Activated CD8-positive, alpha-beta T cell treated with anti-CD3 and anti-CD28 coated beads, Interleukin-2, amount 10 ng/mL, durations not matched to agents 7 days and 5 days (primary cell): ENCODE measurements around the gene DALRD3. TPM values are rescaled to one million over a fixed set of nuclear protein-coding genes. Genes with fewer than 3 reads are reported as not detected.
A peak's percentile ranks its signal among the peaks of the same experiment; 100 is the strongest.
"Not testable (repeated sequence)": the region's sequence is repeated elsewhere in the genome, so short reads cannot be mapped to it uniquely, and the experiment has no call there.

ENCODE experiments used
- ATAC-seq: fragments of 150-1000 bp; cut with Tn5 transposase; one replicate; pipeline ENCODE4 v1.10.0; 2021; ENCODE audit warnings: moderate library complexity
- CTCF ChIA-PET: fragments of 350-600 bp; sonication (Branson Sonifier 250); formaldehyde crosslinking; loops from one replicate; lab custom pipeline; 2021; ENCODE audit warnings: antibody characterized with exemption; lab: Charles Lee
- POLR2A ChIA-PET: fragments of 350-600 bp; sonication (Branson Sonifier 250); formaldehyde crosslinking; loops from one replicate; lab custom pipeline; 2021; ENCODE audit warnings: antibody characterized with exemption; lab: Charles Lee
- DNase-seq: peaks from one replicate; pipeline ENCODE4 v3.0.0-alpha.2; 2020
- H3K27ac Mint-ChIP-seq: one replicate; pipeline ENCODE4 v1.8.0; 2021; ENCODE audit warnings: mild to moderate bottlenecking, mixed read lengths
- H3K27me3 Mint-ChIP-seq: one replicate; pipeline ENCODE4 v1.8.0; 2021; ENCODE audit warnings: low read depth, mixed read lengths
- H3K36me3 Mint-ChIP-seq: one replicate; pipeline ENCODE4 v1.8.0; 2021; ENCODE audit warnings: low read depth, mixed read lengths
- H3K4me1 Mint-ChIP-seq: one replicate; pipeline ENCODE4 v1.8.0; 2021; ENCODE audit warnings: low read depth, mixed read lengths
- H3K4me3 Mint-ChIP-seq: one replicate; pipeline ENCODE4 v1.8.0; 2021; ENCODE audit warnings: mild to moderate bottlenecking, mixed read lengths
- H3K9me3 Mint-ChIP-seq: one replicate; pipeline ENCODE4 v1.8.0; 2022; ENCODE audit warnings: mixed read lengths; ENCODE audit not compliant: insufficient read depth
- total RNA-seq, 2 experiments: library from RNA; stranded (reverse); gene quantifications; one replicate each; pipeline ENCODE4 v1.2.3, GENCODE V29; 2021

DALRD3 gene
- total RNA-seq, 2 experiments from 2014 or later = 24.7 to 25.4 TPM

DNA sequence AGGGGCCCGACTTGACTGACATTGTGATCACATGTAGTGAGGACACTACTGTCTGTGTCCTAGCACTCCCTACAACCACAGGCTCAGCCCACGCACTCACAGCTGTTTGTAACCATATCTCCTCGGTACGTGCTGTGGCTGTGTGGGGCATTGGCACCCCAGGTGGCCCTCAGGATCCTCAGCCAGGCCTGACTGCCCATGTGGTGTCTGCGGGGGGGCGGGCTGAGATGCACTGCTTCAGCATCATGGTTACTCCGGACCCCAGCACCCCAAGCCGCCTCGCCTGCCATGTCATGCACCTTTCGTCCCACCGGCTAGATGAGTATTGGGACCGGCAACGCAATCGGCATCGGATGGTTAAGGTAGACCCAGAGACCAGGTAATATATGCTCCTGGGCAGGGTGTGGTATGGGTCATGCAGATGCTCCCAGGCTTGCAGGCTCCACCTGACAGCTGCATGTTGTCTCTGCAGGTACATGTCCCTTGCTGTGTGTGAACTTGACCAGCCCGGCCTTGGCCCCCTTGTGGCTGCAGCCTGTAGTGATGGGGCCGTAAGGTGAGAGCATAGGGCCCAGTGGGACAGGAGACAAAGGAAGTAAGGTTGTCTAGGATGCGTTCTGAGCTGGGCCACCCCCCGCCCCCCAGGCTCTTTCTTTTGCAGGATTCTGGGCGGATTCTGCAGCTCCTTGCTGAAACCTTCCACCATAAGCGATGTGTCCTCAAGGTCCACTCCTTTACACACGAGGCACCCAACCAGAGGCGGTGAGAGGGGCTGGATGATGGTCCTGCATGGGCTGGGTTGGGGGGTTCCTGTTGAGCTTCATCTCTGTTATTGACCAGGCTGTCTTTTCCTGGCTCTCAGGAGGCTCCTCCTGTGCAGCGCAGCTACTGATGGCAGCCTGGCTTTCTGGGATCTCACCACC is 4.4 kb downstream of the DALRD3 start:
- Mint-ChIP-seq H3K4me3 (no peak overlapping the region), H3K4me1 (peaks cover 34% of the 10 kb centered on the region), H3K36me3 (peaks cover 43% of the 10 kb centered on the region), H3K27me3 (no peaks in the 10 kb centered on the region), H3K9me3 (no peaks in the 10 kb centered on the region), H3K27ac (no peak overlapping the region)
- DNase-seq (peak; percentile 67), ATAC-seq (peak; percentile 30)
- CTCF ChIA-PET = interaction anchor here (0.9 to 19.2 kb wide), 4 partner anchors 8 to 278 kb away, joined by 3 to 319 read pairs (median 14); partner anchors contain the start of genes NDUFAF3, P4HTM and QRICH1
- POLR2A ChIA-PET = interaction anchor here (0.8 to 3.4 kb wide), 3 partner anchors 7 to 116 kb away, joined by 3 to 27 read pairs (median 3); partner anchors contain the start of gene NDUFAF3

DNA sequence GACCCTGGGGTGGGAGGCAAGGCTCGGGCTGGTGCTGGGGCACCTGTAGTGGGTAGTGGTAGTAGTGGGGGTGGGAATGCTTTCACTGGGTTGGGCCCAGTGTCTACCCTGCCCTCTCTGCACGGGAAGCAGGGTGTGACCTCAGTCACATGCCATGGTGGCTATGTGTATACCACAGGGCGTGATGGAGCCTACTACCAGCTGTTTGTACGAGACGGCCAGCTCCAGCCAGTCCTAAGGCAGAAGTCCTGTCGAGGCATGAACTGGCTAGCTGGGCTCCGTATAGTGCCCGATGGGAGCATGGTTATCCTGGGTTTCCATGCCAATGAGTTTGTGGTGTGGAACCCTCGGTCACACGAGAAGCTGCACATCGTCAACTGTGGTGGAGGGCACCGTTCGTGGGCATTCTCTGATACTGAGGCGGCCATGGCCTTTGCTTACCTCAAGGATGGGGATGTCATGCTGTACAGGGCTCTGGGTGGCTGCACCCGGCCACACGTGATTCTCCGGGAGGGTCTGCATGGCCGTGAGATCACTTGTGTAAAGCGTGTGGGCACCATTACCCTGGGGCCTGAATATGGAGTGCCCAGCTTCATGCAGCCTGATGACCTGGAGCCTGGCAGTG is 5.2 kb downstream of the DALRD3 start:
- Mint-ChIP-seq H3K36me3 (peaks cover 41% of the 10 kb centered on the region), H3K27me3 (no peaks in the 10 kb centered on the region), H3K4me3 (no peak overlapping the region), H3K27ac (no peak overlapping the region), H3K9me3 (no peaks in the 10 kb centered on the region), H3K4me1 (peaks cover 36% of the 10 kb centered on the region)
- POLR2A ChIA-PET = interaction anchor here (0.8 to 3.4 kb wide), 2 partner anchors 8 to 115 kb away, joined by 3 to 27 read pairs; partner anchors contain the start of gene NDUFAF3
- DNase-seq = no peak
- CTCF ChIA-PET = interaction anchor here (0.9 to 19.2 kb wide), 4 partner anchors 8 to 277 kb away, joined by 3 to 319 read pairs (median 14); partner anchors contain the start of genes NDUFAF3, P4HTM and QRICH1
- no peak for ATAC-seq

DNA sequence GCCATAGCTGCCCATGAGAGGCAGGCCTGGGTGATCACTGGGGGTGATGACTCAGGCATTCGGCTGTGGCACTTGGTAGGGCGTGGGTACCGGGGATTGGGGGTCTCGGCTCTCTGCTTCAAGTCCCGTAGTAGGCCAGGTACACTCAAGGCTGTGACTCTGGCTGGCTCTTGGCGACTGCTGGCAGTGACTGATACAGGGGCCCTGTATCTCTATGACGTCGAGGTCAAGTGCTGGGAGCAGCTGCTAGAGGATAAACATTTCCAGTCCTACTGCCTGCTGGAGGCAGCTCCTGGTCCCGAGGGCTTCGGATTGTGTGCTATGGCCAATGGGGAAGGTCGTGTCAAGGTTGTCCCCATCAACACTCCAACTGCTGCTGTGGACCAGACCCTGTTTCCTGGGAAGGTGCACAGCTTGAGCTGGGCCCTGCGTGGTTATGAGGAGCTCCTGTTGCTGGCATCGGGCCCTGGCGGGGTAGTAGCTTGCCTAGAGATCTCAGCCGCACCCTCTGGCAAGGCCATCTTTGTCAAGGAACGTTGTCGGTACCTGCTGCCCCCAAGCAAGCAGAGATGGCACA is 5.9 kb downstream of the DALRD3 start:
- peaks cover 43% of the 10 kb centered on the region for H3K36me3 Mint-ChIP-seq
- H3K9me3 Mint-ChIP-seq = no peaks in the 10 kb centered on the region
- no peak for DNase-seq
- CTCF ChIA-PET = interaction anchor here (3.0 to 19.2 kb wide), 2 partner anchors 9 to 22 kb away, joined by 22 to 319 read pairs; partner anchors contain the start of genes NDUFAF3 and P4HTM
- H3K4me3 Mint-ChIP-seq = no peak overlapping the region
- POLR2A ChIA-PET = interaction anchor here (0.7 to 3.4 kb wide), 4 partner anchors 9 to 23 kb away, joined by 3 to 27 read pairs (median 3); partner anchors contain the start of genes IMPDH2 and NDUFAF3
- no peak overlapping the region for H3K27ac Mint-ChIP-seq
- peaks cover 38% of the 10 kb centered on the region for H3K4me1 Mint-ChIP-seq
- no peaks in the 10 kb centered on the region for H3K27me3 Mint-ChIP-seq
- ATAC-seq = no peak

DNA sequence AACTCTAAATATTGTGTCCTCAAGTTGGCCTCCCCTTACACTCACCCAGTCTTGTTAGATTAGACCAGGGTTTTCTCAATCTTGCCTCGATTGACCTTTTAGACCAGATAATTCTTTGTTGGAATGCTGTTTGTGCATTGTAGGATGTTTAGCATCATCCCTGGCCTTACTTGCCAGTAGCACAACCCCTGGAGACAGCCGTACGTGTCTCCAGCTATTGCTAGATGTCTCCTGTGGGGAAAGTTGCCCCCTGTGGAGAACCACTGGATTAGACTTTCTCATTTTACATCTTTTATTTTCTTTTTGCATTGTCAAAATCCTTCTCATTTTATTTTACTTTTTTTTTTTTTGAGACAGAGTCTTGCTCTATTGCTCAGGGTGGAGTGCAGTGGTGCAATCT is 9.0 kb downstream of the DALRD3 start:
- Mint-ChIP-seq H3K36me3 (peaks cover 25% of the 10 kb centered on the region), H3K4me1 (peaks cover 33% of the 10 kb centered on the region), H3K27me3 (no peaks in the 10 kb centered on the region), H3K27ac (peak overlapping the region; percentile 68), H3K9me3 (no peaks in the 10 kb centered on the region), H3K4me3 (no peak overlapping the region)
- ATAC-seq (no peak), DNase-seq (no peak)
- CTCF ChIA-PET = interaction anchor here (4.4 to 19.2 kb wide), 2 partner anchors 9 to 19 kb away, joined by 92 to 319 read pairs; partner anchors contain the start of genes DALRD3, NDUFAF3 and P4HTM
- POLR2A ChIA-PET = interaction anchor here (0.6 to 5.9 kb wide), 4 partner anchors 10 to 403 kb away, joined by 3 to 160 read pairs (median 44); partner anchors contain the start of genes DALRD3, IMPDH2, NDUFAF3 and P4HTM

DNA sequence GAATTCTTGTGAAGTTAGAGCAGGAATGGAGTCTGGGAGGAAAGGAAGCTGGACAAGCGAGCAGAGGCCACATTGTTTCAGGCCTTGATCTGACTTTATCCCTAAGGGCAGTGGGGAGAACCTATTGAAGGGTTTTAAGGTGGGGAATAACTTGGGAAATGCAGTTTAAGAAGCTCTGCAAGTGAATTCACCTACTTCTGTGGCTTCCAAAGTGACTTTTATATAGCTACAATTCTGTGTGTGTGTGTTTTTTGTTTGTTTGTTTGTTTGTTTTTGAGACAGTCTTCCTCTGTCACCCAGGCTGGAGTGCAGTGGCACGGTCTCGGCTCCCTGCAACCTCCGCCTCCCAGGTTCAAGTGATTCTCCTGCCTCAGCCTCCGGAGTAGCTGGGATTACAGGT is 9.8 kb downstream of the DALRD3 start:
- H3K27me3 Mint-ChIP-seq, H3K9me3 Mint-ChIP-seq, DNase-seq, ATAC-seq: not testable (repeated sequence)
- Mint-ChIP-seq H3K27ac (peak overlapping the region; percentile 100), H3K36me3 (peaks cover 24% of the 10 kb centered on the region), H3K4me1 (peaks cover 29% of the 10 kb centered on the region), H3K4me3 (peak overlapping the region; percentile 100)
- POLR2A ChIA-PET = interaction anchor here (3.1 to 5.9 kb wide), 4 partner anchors 11 to 20 kb away, joined by 16 to 160 read pairs (median 47); partner anchors contain the start of genes DALRD3, IMPDH2, NDUFAF3 and P4HTM
- CTCF ChIA-PET = interaction anchor here (0.9 to 19.2 kb wide), 3 partner anchors 10 to 292 kb away, joined by 4 to 319 read pairs (median 92); partner anchors contain the start of genes DALRD3, IP6K2, NDUFAF3 and P4HTM

DNA sequence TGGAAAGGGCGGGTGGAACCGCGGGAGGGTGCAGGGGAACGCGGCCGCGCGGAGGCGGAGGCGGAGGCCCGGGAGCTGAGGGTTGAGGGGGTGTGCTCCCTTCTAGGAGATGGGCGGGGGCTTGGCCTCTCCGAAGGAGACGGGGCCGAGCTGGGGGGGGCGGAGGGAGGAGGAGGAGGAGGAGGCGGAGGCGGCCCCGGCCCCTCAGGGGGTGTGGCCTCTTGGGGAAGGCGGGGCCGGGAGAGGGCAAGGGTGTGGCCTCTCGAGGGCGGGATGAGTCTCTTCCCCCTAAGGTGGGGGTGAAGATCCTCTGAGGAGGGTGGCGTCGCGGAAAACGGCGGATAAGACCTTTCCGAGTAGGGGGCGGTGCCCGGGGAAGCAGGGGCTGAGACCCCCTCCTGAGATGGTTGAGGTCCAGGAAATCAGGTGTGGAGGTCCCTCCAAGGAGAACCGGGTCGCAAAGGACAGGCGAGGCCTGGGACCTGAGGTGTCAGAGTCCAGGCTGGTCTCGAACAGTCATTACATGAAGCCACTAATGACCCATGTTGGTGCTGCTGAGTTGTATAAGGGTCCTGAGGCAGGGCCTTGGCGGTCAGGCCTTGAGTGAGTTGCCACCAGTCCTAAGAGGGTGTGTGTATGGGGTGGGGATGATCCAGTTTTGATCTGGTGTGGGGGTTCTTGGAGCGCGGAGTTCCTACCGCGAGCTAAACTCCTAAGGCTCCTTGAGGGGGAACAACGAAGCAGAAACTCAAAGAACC is 10.4 kb downstream of the DALRD3 start:
- H3K4me1 Mint-ChIP-seq = peaks cover 29% of the 10 kb centered on the region
- no peaks in the 10 kb centered on the region for H3K9me3 Mint-ChIP-seq
- H3K27me3 Mint-ChIP-seq = no peaks in the 10 kb centered on the region
- peak; percentile 93 for DNase-seq
- peak overlapping the region; percentile 100 for H3K27ac Mint-ChIP-seq
- ChIA-PET POLR2A (interaction anchor here (0.6 to 5.9 kb wide), 15 partner anchors 11 to 292 kb away, joined by 3 to 160 read pairs (median 4); partner anchors contain the start of genes DALRD3, IMPDH2, IP6K2 and NDUFAF3), CTCF (interaction anchor here (0.9 to 19.2 kb wide), 6 partner anchors 11 to 291 kb away, joined by 4 to 319 read pairs (median 8); partner anchors contain the start of genes ARIH2, DALRD3, IP6K2 and NDUFAF3)
- ATAC-seq = peak; percentile 73
- peak overlapping the region; percentile 100 for H3K4me3 Mint-ChIP-seq
- peaks cover 24% of the 10 kb centered on the region for H3K36me3 Mint-ChIP-seq

DNA sequence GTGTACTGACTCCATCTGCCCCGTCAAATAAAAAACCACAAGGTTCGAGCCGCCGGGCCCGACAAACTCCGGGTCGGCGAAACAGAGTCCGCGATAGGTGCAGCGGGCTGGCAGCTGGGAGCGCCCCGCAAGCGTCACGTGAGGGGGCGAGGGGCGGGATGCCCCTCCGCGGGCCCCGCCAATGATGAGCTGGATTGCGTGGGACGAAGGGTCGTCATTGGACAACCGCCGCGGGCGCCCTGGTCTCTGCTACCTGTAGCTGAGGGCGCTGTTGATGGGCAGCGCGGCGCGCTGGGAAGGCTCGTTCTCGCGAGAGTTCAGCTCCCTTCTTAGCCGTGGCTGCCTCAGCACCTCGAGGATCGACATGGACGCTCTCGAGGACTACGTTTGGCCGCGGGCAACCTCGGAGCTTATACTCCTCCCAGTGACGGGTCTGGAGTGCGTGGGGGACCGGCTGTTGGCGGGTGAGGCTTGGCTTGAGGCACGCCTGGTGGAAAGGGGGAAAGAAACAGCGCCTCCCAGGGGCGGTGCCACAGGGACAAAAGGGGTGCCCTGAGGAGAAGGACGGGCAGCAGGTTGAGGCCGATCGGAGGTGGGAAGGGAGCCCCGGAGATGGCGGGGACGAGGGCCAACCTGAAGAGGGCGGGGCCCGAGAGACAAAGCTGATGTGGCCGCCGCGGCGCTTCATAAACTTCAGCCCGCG is 11.2 kb downstream of the DALRD3 start, which contains the start of gene WDR6:
Gene WDR6 (plus strand): TSS at position 324 of the 703 bp plus-strand sequence. CDS start 41 bp downstream, at position 365.
- peaks cover 20% of the 10 kb centered on the region for H3K36me3 Mint-ChIP-seq
- no peaks in the 10 kb centered on the region for H3K27me3 Mint-ChIP-seq
- ChIA-PET POLR2A (interaction anchor here (0.6 to 5.9 kb wide), 22 partner anchors 10 to 333 kb away, joined by 3 to 160 read pairs (median 4); partner anchors contain the start of genes DALRD3, IMPDH2, IP6K2 and NDUFAF3), CTCF (interaction anchor here (0.6 to 19.2 kb wide), 9 partner anchors 11 to 290 kb away, joined by 3 to 319 read pairs (median 5); partner anchors contain the start of genes ARIH2, DALRD3, IP6K2 and NDUFAF3)
- H3K4me3 Mint-ChIP-seq = peak within 1 kb of the TSS; percentile 100
- peak; percentile 99 for DNase-seq
- ATAC-seq = peak; percentile 94
- no peaks in the 10 kb centered on the region for H3K9me3 Mint-ChIP-seq
- peaks cover 31% of the 10 kb centered on the region for H3K4me1 Mint-ChIP-seq
- peak within 1 kb of the TSS; percentile 100 for H3K27ac Mint-ChIP-seq

DNA sequence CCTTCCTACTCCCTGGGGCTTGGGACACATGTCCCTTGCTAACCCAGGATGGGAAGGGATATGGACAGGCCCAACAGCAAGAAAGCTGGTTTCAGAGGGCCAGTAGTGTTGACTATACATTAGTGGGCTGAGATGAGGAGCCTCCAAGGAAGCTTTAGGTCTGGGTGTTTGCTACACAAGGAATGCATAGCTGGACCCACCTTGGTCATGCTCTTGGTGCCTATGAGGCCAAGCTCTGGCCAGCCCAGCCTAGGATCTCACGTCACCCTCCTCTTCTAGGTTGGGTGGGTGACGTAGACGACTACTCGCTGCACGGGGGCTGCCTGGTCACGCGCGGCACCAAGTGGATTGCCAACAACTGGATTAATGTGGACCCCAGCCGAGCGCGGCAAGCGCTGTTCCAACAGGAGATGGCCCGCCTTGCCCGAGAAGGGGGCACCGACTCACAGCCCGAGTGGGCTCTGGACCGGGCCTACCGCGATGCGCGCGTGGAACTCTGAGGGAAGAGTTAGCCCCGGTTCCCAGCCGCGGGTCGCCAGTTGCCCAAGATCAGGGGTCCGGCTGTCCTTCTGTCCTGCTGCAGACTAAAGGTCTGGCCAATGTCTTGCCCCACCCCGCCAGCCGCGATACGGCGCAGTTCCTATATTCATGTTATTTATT is 11.8 kb downstream of the DALRD3 start:
- H3K27me3 Mint-ChIP-seq = no peaks in the 10 kb centered on the region
- H3K9me3 Mint-ChIP-seq = no peaks in the 10 kb centered on the region
- peak overlapping the region; percentile 100 for H3K27ac Mint-ChIP-seq
- POLR2A ChIA-PET = interaction anchor here (0.6 to 5.9 kb wide), 21 partner anchors 10 to 334 kb away, joined by 3 to 160 read pairs (median 4); partner anchors contain the start of genes DALRD3, IMPDH2, IP6K2 and NDUFAF3
- DNase-seq = no peak
- peaks cover 14% of the 10 kb centered on the region for H3K36me3 Mint-ChIP-seq
- peak overlapping the region; percentile 100 for H3K4me3 Mint-ChIP-seq
- CTCF ChIA-PET = interaction anchor here (0.6 to 19.2 kb wide), 9 partner anchors 12 to 290 kb away, joined by 3 to 319 read pairs (median 5); partner anchors contain the start of genes ARIH2, DALRD3, IP6K2 and NDUFAF3
- peak; percentile 0 for ATAC-seq
- peaks cover 28% of the 10 kb centered on the region for H3K4me1 Mint-ChIP-seq

DNA sequence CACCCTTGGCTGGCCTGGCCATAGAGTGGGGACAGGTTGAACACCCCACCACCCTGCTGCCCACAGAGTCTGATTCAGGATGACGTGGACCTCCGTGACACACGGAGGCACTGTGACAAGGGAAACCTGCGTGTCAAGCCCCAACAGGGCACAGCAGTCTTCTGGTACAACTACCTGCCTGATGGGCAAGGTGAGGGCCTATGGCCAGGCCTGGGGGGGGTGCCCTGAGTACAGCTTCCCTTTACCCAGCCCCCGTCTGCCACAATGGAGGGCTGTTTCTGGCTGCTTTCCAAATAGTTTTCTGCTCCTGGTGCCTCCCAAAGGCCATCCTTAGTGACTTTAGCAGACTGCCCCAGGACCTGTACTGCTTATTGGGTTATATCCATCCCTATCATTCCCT is 12.4 kb downstream of the DALRD3 start:
- no peaks in the 10 kb centered on the region for H3K27me3 Mint-ChIP-seq
- DNase-seq (no peak), ATAC-seq (no peak)
- no peaks in the 10 kb centered on the region for H3K9me3 Mint-ChIP-seq
- ChIA-PET CTCF (interaction anchor here (4.4 to 19.2 kb wide), 2 partner anchors 13 to 15 kb away, joined by 92 to 319 read pairs; partner anchors contain the start of genes DALRD3, NDUFAF3 and P4HTM), POLR2A (interaction anchor here (1.4 to 5.9 kb wide), 5 partner anchors 9 to 334 kb away, joined by 6 to 160 read pairs (median 21); partner anchors contain the start of genes DALRD3, IMPDH2, NDUFAF3 and P4HTM)
- peak overlapping the region; percentile 100 for H3K4me3 Mint-ChIP-seq
- H3K36me3 Mint-ChIP-seq = peaks cover 14% of the 10 kb centered on the region
- H3K4me1 Mint-ChIP-seq = peaks cover 28% of the 10 kb centered on the region
- H3K27ac Mint-ChIP-seq = peak overlapping the region; percentile 100
